ENCODE data around the gene NCAPD3. TPM values are rescaled to one million over a fixed set of nuclear protein-coding genes. Genes with fewer than 3 reads are reported as not detected.
"Not testable (repeated sequence)": the region's sequence is repeated elsewhere in the genome, so short reads cannot be mapped to it uniquely, and the experiment has no call there.

Gene NCAPD3
- total RNA-seq, 3 donors from 2014 or later = 12.6 to 19.8 (median 16.6) TPM

DNA sequence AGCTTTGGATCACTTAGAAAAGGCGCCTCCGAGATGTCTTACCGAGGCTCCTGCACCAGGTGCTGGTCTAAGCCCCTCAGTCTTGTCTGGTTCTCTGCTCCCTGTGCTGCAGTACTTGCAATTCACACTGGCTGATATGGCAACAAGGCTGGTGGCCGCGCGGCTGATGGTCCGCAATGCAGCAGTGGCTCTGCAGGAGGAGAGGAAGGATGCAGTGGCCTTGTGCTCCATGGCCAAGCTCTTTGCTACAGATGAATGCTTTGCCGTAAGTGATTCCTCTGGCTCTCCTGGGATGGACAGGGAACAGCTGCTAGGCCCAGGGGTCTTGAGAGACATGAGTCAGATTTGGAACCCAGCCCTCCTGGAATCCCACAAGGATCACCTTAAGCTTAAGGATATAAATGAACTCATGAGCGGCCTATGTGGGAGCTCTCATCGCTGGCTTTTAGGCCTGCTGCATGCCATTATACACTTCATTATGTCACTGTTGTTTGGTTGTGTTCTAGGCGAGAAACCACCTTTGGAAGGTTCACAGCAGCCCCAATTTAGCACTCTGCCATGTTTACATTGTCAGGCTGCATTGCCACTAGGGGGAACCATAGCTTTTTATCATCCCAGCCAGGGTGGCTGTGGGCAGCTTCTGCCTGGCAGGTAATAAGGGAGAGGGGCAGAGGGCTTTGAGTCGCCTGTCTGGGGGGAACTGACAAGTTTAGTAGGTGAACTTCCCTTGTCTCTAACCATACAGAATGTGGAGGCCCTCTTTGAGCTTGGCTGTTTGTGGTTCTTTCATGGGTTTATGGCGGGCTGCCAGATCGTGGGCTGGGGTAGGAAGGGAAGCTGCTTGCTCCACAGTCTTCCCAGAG, 38.1 kb upstream of the NCAPD3 start:
- H3K36me3 ChIP-seq (ENCODE audit: low read depth) = peaks cover 2% of the 10 kb centered on the region
- DNase-seq (peak in 1 of 3 donors; percentile 55), ATAC-seq (peak; percentile 59)
- intact Hi-C loops (cut with DNase I, micrococcal nuclease) = no loop called here
- H3K9me3 ChIP-seq = no peaks in the 10 kb centered on the region
- H3K4me1 ChIP-seq (ENCODE audit: low read depth) = no peaks in the 10 kb centered on the region
- H3K4me3 ChIP-seq = no peak overlapping the region
- TF ChIP-seq, protein P1, sequence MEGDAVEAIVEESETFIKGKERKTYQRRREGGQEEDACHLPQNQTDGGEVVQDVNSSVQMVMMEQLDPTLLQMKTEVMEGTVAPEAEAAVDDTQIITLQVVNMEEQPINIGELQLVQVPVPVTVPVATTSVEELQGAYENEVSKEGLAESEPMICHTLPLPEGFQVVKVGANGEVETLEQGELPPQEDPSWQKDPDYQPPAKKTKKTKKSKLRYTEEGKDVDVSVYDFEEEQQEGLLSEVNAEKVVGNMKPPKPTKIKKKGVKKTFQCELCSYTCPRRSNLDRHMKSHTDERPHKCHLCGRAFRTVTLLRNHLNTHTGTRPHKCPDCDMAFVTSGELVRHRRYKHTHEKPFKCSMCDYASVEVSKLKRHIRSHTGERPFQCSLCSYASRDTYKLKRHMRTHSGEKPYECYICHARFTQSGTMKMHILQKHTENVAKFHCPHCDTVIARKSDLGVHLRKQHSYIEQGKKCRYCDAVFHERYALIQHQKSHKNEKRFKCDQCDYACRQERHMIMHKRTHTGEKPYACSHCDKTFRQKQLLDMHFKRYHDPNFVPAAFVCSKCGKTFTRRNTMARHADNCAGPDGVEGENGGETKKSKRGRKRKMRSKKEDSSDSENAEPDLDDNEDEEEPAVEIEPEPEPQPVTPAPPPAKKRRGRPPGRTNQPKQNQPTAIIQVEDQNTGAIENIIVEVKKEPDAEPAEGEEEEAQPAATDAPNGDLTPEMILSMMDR (IDR thresholded peaks at IDR 0.05) = peak; percentile 23

DNA sequence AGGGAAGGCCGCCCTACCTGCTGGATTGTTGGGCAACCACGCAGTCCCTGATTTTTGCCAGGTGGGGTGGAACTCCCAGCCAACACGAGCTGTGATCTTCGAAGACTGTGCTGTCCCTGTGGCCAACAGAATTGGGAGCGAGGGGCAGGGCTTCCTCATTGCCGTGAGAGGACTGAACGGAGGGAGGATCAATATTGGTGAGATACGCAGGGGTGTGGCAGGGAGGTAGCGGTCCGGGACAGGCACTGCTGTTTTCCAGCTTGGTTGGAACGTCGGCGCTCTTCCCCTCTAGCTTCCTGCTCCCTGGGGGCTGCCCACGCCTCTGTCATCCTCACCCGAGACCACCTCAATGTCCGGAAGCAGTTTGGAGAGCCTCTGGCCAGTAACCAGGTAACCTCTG, 37.2 kb upstream of the NCAPD3 start:
- Histone ChIP-seq H3K4me3 (no peak overlapping the region), H3K9me3 (no peaks in the 10 kb centered on the region), H3K36me3 (ENCODE audit: low read depth) (peaks cover 2% of the 10 kb centered on the region), H3K4me1 (ENCODE audit: low read depth) (no peaks in the 10 kb centered on the region)
- intact Hi-C loops (cut with DNase I, micrococcal nuclease) = no loop called here
- ATAC-seq = no peak
- TF ChIP-seq, protein P1 (IDR thresholded peaks at IDR 0.05) = no peak
- DNase-seq = no peak

DNA sequence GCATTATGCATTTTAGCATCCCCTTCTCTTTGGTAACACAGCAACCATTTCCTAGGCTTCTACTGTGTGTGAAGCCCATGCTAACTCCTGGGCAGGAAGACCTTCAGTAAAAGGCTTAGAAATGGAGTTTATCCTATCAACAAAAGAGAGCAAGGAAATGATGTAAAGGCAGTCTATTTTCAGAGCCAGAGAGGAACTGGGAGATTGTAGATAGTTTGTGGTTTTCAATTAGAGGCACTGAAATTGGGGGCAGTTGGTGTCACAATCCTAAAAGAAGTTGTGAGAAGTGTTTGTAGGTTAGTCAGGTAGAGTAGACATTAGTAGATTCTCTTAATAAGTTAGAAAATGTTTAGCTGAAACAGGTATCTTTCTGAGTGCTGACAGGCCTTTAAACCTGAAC, 36.7 kb upstream of the NCAPD3 start:
- Histone ChIP-seq H3K4me1 (ENCODE audit: low read depth) (no peaks in the 10 kb centered on the region), H3K4me3 (no peak overlapping the region), H3K9me3 (no peaks in the 10 kb centered on the region), H3K36me3 (ENCODE audit: low read depth) (peaks cover 2% of the 10 kb centered on the region)
- TF ChIP-seq, protein P1 (IDR thresholded peaks at IDR 0.05) = no peak
- intact Hi-C loops (cut with DNase I, micrococcal nuclease) = no loop called here
- DNase-seq (no peak), ATAC-seq (no peak)

DNA sequence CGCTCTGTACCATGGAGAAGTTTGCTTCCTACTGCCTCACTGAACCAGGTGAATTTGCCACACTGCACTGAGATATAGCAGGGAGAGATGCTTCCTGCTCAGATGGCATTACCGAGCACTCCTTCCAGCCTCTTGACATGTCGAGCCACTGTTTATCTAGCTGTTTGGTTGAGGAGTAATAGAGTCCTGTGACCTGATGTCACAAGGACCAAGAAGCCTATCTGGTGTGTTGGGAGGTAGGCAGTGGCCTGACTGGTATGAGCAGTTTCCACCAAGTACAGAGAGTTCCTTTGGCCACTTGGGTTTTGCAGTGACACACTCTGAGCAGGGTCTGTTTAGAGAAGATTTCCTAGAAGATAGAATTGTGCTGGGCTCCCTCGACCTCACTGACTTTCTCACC, 34.8 kb upstream of the NCAPD3 start:
- Histone ChIP-seq H3K36me3 (ENCODE audit: low read depth) (peaks cover 2% of the 10 kb centered on the region), H3K4me1 (ENCODE audit: low read depth) (peaks cover 6% of the 10 kb centered on the region), H3K4me3 (no peak overlapping the region), H3K9me3 (no peaks in the 10 kb centered on the region)
- intact Hi-C loops (cut with DNase I, micrococcal nuclease) = no loop called here
- TF ChIP-seq, protein P1 (IDR thresholded peaks at IDR 0.05) = no peak
- no peak for DNase-seq
- ATAC-seq = no peak

DNA sequence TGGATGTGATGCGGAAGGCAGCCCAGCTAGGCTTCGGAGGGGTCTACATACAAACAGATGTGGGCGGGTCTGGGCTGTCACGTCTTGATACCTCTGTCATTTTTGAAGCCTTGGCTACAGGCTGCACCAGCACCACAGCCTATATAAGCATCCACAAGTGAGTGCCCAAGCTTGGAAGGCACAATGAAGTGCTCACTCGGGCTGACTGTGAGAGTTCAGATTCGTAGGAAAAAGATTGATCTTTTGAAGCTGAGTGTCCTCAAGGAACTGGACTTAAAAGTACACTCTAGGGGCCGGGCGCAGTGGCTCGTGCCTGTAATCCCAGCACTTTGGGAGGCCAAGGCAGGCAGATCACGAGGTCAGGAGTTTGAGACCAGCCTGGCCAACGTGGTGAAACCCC, 33.3 kb upstream of the NCAPD3 start:
- ATAC-seq (no peak), DNase-seq (no peak)
- Histone ChIP-seq H3K36me3 (ENCODE audit: low read depth) (peaks cover 2% of the 10 kb centered on the region), H3K9me3 (no peaks in the 10 kb centered on the region), H3K4me1 (ENCODE audit: low read depth) (peaks cover 9% of the 10 kb centered on the region), H3K4me3 (no peak overlapping the region)
- intact Hi-C loops (cut with DNase I, micrococcal nuclease) = no loop called here
- TF ChIP-seq, protein P1 (IDR thresholded peaks at IDR 0.05) = no peak

DNA sequence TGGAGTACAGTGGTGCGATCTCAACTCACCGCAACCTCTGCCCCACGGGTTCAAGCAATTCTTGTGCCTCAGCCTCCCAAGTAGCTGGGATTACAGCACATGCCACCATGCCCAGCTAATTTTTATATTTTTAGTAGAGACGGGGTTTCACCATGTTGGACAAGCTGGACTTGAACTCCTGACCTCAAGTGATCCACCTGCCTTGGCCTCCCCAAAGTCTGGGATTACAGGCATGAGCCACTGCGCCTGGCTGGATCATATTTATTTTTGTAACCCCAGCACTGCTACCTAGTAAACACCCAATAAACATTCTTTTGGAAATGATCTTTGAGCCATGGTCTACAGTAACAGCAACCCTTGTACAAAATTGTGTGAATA, 31.4 kb upstream of the NCAPD3 start:
- ATAC-seq = not testable (repeated sequence)

More for the DNA sequence above, 31.4 kb upstream of the NCAPD3 start:
- DNase-seq; H3K4me3 ChIP-seq; H3K36me3 ChIP-seq (ENCODE audit: low read depth); H3K9me3 ChIP-seq; intact Hi-C loops (cut with DNase I, micrococcal nuclease): not testable (repeated sequence)
- peaks cover 13% of the 10 kb centered on the region for H3K4me1 ChIP-seq (ENCODE audit: low read depth)

Data from mucosa of descending colon (tissue), 3 donors.